Stomach (tissue), 4 donors: ENCODE measurements around the gene CERS6.

Experiments used
- EP300 ChIP-seq: sonication (generic); formaldehyde crosslinking; IDR thresholded peaks from one replicate; pipeline ENCODE4 v1.6.1; 2017; ENCODE audit warnings: antibody characterized with exemption
- POLR2A ChIP-seq, 4 donors: fragments of 450-650 bp; IDR thresholded peaks; one replicate each; pipeline ENCODE4 v1.6.1; 2016; ENCODE audit warnings: antibody characterized with exemption in 4 of 4, control low read depth in 2 of 4, mild to moderate bottlenecking in 1 of 4, moderate library complexity in 1 of 4
- POLR2AphosphoS5 ChIP-seq, 3 donors: sonication (generic); formaldehyde crosslinking; IDR thresholded peaks; one replicate each; pipeline ENCODE4 v1.6.1; 2016; ENCODE audit warnings: antibody characterized with exemption in 3 of 3
- TF ChIP-seq, protein P1 (sequence below), 7 experiments: fragments of 450-650 bp in 4 of 7; fragments of 200-600 bp in 3 of 7; sonication (generic) in 3 of 7; IDR thresholded peaks; one replicate each; pipeline ENCODE4 v1.5.1; 2016 to 2019; ENCODE audit warnings: antibody characterized with exemption in 7 of 7, control low read depth in 2 of 7, mild to moderate bottlenecking in 1 of 7

DNA sequence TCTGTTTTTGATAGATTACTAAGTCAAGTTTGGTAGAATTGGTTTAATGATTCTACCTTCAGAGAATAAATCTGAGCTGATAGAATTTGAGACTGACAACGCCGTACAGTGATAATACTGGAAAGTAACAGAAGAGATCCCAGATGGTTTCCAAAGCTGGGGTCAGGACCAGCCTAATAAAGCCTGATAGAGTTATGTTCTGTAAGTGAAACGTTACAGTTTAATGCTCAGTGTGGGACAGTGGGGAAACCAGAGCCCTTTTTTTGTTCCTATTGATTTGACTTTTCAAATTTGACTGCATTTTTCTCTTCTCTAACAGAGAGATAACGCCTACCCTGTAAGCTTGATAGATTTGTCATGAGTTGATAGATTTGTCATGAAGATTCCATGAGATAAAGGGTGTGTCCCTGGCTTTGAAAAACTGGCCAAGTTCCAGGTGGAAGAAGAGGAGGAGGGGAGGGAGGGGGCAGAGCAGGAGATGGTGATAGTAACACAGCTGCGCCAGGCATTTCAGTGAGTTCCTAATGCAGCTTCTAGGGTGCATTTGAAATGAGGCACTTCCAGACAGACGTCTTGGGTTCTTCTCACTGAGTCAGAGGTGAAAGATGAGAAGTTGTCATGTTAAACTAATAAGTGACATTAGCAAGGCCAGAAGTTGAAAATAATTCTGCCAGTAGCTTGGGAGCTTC lies 65.1 kb downstream of the CERS6 start:
- TF ChIP-seq, protein P1, sequence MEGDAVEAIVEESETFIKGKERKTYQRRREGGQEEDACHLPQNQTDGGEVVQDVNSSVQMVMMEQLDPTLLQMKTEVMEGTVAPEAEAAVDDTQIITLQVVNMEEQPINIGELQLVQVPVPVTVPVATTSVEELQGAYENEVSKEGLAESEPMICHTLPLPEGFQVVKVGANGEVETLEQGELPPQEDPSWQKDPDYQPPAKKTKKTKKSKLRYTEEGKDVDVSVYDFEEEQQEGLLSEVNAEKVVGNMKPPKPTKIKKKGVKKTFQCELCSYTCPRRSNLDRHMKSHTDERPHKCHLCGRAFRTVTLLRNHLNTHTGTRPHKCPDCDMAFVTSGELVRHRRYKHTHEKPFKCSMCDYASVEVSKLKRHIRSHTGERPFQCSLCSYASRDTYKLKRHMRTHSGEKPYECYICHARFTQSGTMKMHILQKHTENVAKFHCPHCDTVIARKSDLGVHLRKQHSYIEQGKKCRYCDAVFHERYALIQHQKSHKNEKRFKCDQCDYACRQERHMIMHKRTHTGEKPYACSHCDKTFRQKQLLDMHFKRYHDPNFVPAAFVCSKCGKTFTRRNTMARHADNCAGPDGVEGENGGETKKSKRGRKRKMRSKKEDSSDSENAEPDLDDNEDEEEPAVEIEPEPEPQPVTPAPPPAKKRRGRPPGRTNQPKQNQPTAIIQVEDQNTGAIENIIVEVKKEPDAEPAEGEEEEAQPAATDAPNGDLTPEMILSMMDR (IDR thresholded peaks at IDR 0.05) = no peak
- TF ChIP-seq POLR2AphosphoS5 (IDR thresholded peaks at IDR 0.05) = no peak
- TF ChIP-seq EP300 = no peak
- TF ChIP-seq POLR2A (IDR thresholded peaks at IDR 0.05) = no peak
